ENCODE data around the gene MAP3K15. TPM values are rescaled to one million over a fixed set of nuclear protein-coding genes. Genes with fewer than 3 reads are reported as not detected.
A peak's percentile ranks its signal among the peaks of the same experiment; 100 is the strongest.

Gene MAP3K15
- total RNA-seq, 1 experiment from 2014 or later = 3.4 TPM

DNA sequence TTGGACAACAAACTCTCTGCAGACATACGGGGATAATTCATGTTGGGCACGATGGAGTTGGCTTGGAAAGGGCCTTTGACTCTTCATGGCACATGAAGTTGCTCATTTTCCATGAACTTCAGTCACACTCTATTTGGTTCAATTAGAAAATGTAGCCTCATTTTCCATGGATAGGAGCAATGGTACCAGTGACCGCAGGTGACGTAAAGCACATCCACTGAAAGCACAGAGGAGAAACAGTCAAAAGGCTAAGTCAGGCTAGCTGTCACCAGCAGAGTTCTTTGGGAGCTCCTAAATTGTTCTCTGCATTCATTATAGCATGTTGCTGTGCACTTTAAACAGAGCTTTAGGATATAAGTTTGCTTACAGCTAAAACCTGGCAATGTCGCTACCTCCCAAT lies 39.9 kb upstream of the MAP3K15 start:
- Histone ChIP-seq H3K9me3 (ENCODE audit: low read length) (no peaks in the 10 kb centered on the region), H3K27ac (ENCODE audit: low read length) (no peak overlapping the region), H3F3A (ENCODE audit: low read length, unreplicated experiment) (no peaks in the 10 kb centered on the region), H4K20me1 (ENCODE audit: low read length) (no peaks in the 10 kb centered on the region), H3K79me2 (ENCODE audit: low read length) (no peaks in the 10 kb centered on the region), H3K27me3 (ENCODE audit: low read length) (no peaks in the 10 kb centered on the region), H3K4me3 (ENCODE audit: low read length) (no peak overlapping the region), H3K9me2 (replicated peaks; ENCODE audit: low read length) (no peaks in the 10 kb centered on the region), H3K4me1 (ENCODE audit: insufficient read depth, low read length) (no peaks in the 10 kb centered on the region), H2AFZ (ENCODE audit: low read length) (no peak overlapping the region), H3K4me2 (ENCODE audit: low read length) (no peak overlapping the region), H3K9ac (ENCODE audit: low read length) (no peak overlapping the region), H3K36me3 (ENCODE audit: low read depth, low read length) (no peaks in the 10 kb centered on the region)
- CTCF ChIA-PET = no interaction called here
- no TSS peak for BruUV-seq (replicated peaks)
- TF ChIP-seq EZH2phosphoT487 (IDR thresholded peaks at IDR 0.05; ENCODE audit: borderline replicate concordance, low read length) = no peak
- TF ChIP-seq CTCF (conservative IDR thresholded peaks at IDR 0.05; ENCODE audit: low read depth, low read length) = no peak
- TF ChIP-seq EZH2 (IDR thresholded peaks at IDR 0.05; ENCODE audit: low read length, unreplicated experiment) = no peak
- no peak for ATAC-seq
- intact Hi-C loops (cut with micrococcal nuclease) = no loop called here
- POLR2A ChIA-PET (ENCODE audit: unreplicated experiment) = no interaction called here
- DNase-seq = no peak

DNA sequence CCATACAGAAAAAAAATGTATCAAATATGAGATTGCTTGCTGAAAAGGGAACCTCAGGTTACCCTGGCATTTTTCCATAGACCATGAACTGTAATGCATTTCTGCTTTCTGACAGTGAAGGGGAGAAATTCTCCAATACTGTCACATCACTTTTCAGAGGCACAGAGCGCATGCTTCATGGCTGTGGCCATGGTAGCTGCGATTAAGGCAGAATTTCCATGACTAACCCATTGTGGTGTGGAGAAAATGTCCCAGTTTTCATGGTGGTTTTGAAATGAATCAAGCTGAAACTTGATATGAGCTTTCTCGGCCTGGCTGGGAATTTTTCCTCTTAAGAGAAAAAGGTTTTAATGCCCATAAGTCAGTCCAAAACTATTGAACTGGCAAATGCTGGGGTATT lies 39.5 kb upstream of the MAP3K15 start:
- CTCF ChIA-PET = no interaction called here
- TF ChIP-seq CTCF (conservative IDR thresholded peaks at IDR 0.05; ENCODE audit: low read depth, low read length) (no peak), EZH2 (IDR thresholded peaks at IDR 0.05; ENCODE audit: low read length, unreplicated experiment) (no peak), EZH2phosphoT487 (IDR thresholded peaks at IDR 0.05; ENCODE audit: borderline replicate concordance, low read length) (no peak)
- H3K4me2 ChIP-seq (ENCODE audit: low read length) = no peak overlapping the region

DNA sequence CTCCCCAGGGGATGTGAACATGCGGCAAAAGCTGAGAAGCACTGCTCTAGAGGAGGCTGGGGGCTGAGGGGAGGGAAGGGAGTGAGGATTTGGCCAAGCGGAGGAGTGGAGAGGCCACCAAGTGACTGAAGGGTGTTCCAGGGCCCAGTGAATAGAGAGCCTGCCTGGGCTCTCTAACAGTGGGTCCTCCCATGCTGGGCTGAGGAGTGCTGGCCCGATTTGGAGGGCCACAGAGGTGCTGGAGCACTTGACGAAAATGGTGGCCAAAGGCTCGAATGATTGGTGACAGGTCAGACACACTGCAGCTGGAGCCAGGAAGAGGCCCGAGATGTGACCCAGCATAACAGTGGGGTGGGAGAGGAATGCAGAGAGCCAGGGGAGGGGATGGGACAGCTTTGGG lies 37.5 kb upstream of the MAP3K15 start:
- no peaks in the 10 kb centered on the region for H3F3A ChIP-seq (ENCODE audit: low read length, unreplicated experiment)
- H3K4me3 ChIP-seq (ENCODE audit: low read length) = no peak overlapping the region
- no TSS peak for BruUV-seq (replicated peaks)
- intact Hi-C loops (cut with micrococcal nuclease) = no loop called here
- H4K20me1 ChIP-seq (ENCODE audit: low read length) = no peaks in the 10 kb centered on the region
- no peak overlapping the region for H2AFZ ChIP-seq (ENCODE audit: low read length)
- no peak overlapping the region for H3K9ac ChIP-seq (ENCODE audit: low read length)
- no peak for DNase-seq
- no peak for ATAC-seq
- ChIA-PET POLR2A (ENCODE audit: unreplicated experiment) (no interaction called here), CTCF (no interaction called here)
- H3K36me3 ChIP-seq (ENCODE audit: low read depth, low read length) = no peaks in the 10 kb centered on the region
- no peaks in the 10 kb centered on the region for H3K79me2 ChIP-seq (ENCODE audit: low read length)
- H3K27ac ChIP-seq (ENCODE audit: low read length) = no peak overlapping the region
- no peak overlapping the region for H3K4me2 ChIP-seq (ENCODE audit: low read length)
- H3K4me1 ChIP-seq (ENCODE audit: insufficient read depth, low read length) = no peaks in the 10 kb centered on the region
- no peaks in the 10 kb centered on the region for H3K9me2 ChIP-seq (replicated peaks; ENCODE audit: low read length)
- TF ChIP-seq EZH2 (IDR thresholded peaks at IDR 0.05; ENCODE audit: low read length, unreplicated experiment) (no peak), EZH2phosphoT487 (IDR thresholded peaks at IDR 0.05; ENCODE audit: borderline replicate concordance, low read length) (no peak), CTCF (conservative IDR thresholded peaks at IDR 0.05; ENCODE audit: low read depth, low read length) (no peak)
- H3K27me3 ChIP-seq (ENCODE audit: low read length) = no peaks in the 10 kb centered on the region
- no peaks in the 10 kb centered on the region for H3K9me3 ChIP-seq (ENCODE audit: low read length)

More for the DNA sequence above, 39.5 kb upstream of the MAP3K15 start:
- Histone ChIP-seq H3K9me2 (replicated peaks; ENCODE audit: low read length) (no peaks in the 10 kb centered on the region), H3K9ac (ENCODE audit: low read length) (no peak overlapping the region), H3F3A (ENCODE audit: low read length, unreplicated experiment) (no peaks in the 10 kb centered on the region), H3K36me3 (ENCODE audit: low read depth, low read length) (no peaks in the 10 kb centered on the region), H3K9me3 (ENCODE audit: low read length) (no peaks in the 10 kb centered on the region), H3K4me3 (ENCODE audit: low read length) (no peak overlapping the region), H2AFZ (ENCODE audit: low read length) (no peak overlapping the region), H3K4me1 (ENCODE audit: insufficient read depth, low read length) (no peaks in the 10 kb centered on the region), H3K27me3 (ENCODE audit: low read length) (no peaks in the 10 kb centered on the region), H3K27ac (ENCODE audit: low read length) (no peak overlapping the region), H3K79me2 (ENCODE audit: low read length) (no peaks in the 10 kb centered on the region), H4K20me1 (ENCODE audit: low read length) (no peaks in the 10 kb centered on the region)
- DNase-seq (peak; percentile 8), ATAC-seq (no peak)
- POLR2A ChIA-PET (ENCODE audit: unreplicated experiment) = no interaction called here
- intact Hi-C loops (cut with micrococcal nuclease) = no loop called here
- BruUV-seq (replicated peaks) = no TSS peak
